Measurements from ENCODE around the gene ACACA.
"Not testable (repeated sequence)": the region's sequence is repeated elsewhere in the genome, so short reads cannot be mapped to it uniquely, and the experiment has no call there.

ACACA gene

DNA sequence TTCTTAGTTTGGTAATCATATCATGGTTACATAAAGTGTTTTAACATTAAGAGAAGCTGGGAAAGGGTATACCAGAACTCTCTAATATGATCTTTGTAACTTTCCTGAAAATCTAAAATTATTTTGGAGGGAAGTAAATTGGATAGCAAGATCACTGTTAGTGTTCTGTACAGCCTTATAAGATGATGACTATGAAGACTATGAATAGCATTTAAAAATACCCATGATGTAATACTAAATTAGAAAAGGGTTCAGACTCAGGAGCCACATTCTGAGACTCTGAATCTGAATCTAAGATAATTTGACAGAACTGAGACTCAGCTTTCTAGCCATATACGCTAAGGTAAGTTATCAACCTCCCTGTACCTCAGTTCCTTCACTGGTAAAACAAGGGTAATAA lies 238.9 kb downstream of the ACACA start:
- no peak for ATAC-seq

DNA sequence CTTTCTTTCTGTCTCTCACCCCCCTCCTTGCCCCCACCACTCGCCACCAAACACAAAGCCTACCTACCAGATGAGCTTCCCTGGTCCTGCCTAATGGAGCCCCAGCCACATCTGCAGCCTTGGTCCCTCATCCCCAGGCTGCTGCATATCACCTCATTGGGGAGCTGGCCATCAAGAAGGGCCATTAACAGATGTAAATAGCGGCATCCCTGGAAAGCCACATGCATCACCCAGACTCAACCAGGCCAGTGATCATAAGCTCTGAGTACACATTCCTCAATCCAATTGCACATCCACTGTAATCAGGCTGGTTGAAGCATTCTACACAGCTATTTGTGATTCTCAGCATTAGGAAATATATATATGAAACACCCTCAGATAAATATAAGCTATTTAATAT lies 242.6 kb downstream of the ACACA start:
- ATAC-seq, result no peak

DNA sequence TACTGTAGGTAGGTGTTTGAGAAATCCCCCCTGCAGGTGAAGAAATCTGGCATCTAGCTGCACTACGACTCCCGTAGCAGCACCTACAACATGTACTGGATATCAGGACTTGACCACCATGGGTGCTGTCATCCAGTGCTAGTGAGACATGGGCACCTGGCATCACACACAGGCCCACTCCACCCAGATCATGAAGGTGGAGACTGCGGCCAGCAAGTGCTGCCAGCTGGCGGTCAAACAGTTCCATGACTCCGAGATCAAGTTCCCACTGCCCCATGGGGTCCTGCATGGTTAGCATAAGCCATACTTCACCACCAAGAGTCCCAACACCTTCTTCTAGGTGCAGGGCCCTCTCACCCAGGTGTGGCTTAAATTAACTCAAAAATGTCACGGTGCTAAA lies 243.8 kb downstream of the ACACA start:
- ATAC-seq, result no peak

DNA sequence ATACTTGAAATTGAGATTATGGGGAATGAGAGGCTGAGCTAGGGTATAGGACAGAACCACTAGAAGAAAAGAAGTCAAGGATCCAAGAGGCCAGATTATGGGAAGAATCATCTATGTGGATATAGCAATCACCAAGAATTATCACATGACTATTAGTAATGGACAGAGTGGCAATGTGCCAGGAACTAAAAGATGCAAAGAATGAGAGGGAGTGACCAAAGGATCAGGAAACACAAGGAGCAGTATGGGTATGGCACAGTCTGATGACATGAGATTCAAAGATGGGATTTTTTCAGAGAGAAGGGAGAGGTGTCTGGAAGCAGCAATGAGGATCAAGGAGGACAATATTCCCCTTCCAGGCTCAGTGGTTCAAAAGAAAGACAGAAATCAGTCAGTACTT lies 245.7 kb downstream of the ACACA start:
- ATAC-seq, result no peak

DNA sequence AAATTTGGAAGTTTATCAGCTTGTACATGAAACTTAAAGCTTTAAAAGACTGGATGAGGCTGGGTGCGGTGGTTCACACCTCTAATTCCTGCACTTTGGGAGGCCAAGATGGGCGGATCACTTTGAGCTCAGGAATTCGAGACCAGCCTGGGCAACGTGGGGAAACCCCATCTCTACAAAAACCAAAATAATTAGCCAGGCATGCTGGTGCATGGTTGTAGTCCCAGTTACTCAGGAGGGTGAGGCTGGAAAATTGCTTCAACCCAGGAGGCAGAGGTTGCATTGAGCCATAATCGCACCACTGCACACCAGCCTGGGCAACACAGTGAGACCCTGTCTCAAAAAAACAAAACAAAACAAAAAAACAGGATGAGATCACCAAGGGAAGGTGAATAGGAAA lies 248.3 kb downstream of the ACACA start:
- ATAC-seq, result no peak

DNA sequence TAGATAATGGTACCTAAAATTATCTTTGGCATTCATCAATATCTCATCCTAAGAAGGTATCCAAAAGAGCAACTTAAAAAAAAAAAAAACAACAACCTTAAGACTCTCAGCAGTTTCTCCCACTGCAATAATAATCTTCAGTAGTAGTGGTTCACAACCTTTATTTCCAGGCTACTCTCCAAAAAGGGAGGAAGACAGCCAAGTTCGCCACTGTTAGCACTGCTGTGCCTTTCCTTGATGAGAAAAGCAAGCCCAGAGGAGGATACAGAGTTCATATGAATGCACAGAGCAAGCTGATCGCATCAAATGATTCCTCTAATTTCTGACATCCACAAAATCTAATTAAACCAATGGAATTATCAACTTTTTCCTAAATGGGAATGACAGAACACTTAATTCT lies 258.5 kb downstream of the ACACA start:
- no peak for ATAC-seq

DNA sequence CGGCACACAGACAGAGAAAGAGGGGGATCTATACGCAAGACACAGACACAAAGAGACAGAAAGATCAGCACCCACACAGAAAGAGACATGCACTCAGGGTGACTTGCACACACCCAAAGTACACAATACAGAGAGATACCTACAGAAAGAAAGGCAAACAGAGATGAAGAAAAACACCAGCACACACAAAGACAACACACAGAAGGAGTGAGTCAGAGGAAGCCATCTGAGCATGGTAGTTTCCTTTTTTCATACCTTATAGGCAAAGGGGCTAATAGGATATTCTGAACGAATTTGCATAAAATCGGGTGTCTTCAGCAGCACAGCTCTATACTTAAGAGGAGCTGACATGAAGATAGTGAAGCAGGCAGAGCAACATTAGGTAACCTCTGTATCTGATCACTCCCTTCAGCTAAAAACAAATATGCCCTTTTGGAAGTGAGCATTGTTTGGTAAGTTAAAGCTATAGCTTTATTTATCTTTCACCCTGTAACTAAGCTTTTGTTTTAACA lies 259.3 kb downstream of the ACACA start:
- peak; percentile 84 for ATAC-seq

DNA sequence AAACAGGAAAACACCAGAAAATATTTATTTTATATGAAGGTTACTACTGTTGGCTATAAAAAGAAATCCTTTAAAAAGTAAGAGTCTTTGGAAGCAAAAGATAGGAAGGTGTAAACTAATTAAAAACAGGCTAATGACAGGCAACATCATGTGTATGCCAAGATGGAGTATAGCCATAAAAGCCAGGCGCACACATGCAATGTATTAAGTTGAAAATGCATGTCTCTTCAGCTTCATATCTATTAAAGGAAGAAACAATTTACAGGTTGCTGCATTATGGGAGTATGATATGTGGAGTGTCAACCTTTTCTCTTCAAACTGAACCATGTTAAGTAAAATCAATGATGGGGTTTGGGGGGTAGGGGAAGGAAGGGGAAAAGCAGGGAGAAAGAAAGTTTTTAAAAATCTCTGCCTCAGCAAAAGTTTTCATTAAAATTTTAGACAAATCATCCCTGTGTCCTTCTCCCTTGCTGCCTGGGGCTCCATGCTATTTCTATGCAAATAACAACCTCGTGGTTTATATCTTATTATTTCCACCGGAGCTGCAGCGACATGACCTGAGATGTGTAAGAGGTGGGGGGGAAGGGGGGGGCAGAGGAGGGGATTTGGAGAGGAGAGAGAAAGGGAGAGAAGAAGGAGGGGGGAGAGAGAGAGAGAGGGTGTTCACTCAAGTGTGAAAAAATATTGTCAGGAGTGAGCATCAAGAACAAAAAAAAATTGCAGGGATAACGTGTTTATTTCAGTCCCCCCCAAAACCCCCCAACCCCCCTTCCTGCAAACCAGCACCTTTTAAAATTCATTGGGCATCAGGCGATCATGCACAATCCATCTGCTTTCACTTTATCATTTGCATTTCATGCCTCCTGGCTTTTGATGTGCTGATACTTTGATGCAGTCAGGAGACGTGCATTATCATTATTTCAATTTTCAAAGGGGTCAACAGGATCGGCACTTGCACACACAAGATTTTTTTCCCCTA lies 260.3 kb downstream of the ACACA start:
- ATAC-seq, result no peak

DNA sequence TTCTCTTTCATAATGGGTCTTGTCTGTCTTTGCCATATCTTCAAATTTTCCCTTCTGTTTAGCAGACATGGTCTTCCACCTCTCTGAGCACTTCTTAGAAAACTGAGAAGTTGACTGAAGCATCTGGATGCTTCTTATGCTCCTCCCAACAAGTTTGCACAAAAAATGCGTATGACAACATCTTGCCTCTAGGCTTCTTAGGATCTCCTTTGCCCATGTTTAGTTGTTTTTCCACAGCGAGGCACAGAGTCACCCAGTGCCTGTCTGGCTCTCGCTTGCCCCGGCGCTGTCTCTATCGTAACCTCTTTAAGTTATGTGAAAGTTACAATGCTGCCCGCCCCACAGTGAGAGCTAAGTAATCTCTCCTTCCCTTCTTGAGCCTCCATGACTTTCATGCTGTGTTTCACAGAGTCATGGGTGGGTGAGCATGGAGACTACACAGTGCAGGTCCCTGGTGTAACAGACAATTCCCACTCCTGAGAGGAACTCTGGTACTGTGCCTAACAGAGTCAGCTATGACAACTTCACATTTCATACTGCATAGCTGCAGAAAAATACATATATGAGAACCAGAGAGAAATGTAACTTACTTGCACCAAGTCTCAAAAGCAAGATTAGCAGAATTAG lies 262.4 kb downstream of the ACACA start:
- no peak for ATAC-seq

DNA sequence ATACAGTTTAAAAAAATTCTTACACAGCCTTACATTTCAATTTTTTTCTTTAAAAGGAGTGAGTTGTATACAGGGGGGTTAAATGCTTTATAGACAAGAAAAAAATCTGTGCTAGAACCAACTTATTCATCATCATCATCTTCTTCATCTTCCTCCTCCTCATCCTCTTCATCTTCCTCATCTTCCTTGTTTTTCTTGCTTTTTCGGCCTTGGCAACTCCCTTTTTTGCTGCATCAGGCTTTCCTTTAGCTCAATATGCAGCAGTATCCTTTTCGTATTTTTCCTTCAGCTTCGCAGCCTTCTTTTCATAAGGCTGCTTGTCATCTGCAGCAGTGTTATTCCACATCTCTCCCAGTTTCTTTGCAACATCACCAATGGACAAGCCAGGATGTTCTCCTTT lies 263.1 kb downstream of the ACACA start:
- ATAC-seq, result not testable (repeated sequence)

DNA sequence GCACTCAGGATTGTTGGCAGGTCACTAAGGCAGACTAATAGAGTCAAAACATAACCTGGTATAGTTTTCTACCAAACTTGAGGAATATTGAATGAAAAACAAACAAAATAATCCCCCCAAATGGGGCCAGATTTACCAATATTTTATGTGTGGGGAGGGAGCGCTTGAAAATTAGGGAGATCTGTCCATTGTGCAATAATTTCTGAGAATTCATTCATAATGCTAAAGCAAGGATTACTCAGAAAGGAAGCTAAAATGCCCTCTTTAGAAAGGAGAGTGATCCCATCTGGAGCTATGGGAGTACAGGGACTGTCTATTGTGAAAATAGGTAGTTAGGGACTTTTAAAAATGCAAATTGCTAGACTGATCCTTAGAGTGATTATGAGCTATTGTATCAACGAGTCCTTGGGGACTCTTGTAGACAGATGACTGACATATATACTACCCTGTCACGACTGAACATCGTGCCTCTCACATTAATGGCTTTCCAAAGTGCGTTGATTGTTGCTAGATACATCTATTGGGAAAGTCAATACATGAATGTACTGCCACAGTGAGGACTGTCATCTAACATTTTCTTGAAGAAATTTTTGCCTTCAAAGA lies 264.2 kb downstream of the ACACA start:
- no peak for ATAC-seq

DNA sequence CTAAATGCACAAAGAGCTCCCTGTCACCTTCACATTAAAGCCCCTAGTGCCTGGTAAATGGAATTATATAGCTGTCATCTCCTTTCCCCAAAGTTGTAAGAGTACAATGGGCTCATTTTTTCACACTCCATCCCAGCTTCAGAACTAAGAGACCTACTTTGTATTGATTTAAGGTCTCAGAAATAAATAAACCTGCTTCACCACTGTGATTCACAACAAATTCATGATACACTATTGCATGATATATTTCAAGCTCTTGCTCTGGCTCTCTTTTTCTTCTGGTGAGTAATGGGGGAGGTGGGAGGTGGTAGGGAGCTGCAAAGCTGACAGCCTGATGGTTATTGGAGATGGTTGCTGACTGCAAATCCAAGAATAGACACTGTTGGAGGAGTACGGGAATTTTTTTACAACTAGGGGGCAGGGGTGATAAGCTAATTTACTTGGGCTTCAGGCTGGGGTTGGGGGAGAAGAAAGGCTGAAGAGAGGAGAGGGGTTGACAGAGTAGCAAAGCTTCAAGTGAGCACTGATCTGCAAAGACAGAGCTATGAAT lies 268.0 kb downstream of the ACACA start:
- no peak for ATAC-seq

DNA sequence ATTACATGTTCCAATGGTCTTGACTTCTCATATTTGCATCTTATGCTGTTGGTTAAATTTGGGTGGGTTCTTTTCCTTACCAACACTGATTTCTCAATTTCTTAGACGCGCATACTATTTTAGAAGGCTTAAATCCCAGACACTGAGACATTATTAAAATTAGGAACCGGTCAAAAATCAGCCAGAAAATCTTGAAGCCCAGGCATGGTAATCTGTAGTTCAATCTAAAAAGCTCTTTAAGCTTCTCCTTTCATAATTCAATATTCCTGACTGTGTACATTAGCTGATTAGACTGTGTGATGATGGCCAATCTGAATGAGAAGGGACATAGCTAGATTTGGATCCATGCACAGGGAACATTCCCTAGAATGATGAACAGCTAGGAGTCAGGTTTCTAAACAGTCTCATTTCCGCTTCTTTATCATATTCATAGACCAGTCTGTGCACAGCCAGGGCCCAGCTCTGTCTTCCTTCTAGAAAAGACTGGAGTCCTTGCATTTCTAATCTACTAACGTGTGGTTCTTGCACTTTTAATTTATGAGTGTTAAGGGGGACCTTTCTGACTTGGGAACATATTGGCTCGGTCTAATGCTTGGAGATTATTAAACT lies 268.6 kb downstream of the ACACA start:
- ATAC-seq, result no peak

DNA sequence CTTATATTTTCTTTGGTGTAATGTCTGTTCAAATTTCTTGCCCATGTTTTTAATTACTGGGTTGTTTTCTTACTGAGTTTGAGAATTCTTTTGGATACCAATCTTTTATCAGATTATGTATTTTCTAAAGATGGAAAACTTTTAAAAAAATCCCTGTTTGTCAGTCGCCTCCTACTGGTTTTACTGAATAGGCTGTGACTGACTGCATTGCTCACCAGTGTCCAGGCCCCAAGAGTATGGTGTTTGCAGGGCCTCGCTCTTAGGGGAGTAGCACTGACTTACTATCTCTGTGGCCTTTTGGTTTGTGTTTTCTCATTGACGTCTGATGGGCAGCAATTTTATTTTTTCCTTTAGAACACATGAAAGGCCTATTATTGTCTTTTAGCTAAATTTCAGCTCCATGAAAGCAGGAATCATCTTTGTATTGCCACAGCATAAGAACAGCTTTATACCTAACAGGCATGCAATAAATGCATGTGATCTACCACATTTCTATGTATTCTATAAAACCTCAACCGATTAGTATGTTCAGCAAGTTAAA lies 269.5 kb downstream of the ACACA start:
- no peak for ATAC-seq

DNA sequence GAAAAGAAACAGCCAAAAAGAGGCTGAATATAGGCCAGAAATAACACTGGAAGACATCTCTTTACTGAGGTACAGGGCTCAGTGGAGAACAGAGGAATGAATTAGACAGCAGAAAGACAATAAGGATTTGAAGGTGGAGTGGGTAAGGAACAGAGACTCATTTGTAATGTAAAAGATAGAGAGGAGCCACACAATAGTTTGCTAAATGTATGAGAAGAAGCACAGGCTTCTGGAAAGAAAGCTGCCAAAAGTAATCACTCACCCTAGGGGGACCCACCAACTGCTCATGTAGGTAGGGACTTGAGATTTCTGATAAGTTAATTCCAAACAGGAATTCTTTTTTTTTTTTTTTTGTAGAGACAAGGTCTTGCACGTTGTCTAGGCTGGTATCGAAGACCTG lies 271.1 kb downstream of the ACACA start:
- ATAC-seq, result no peak

DNA sequence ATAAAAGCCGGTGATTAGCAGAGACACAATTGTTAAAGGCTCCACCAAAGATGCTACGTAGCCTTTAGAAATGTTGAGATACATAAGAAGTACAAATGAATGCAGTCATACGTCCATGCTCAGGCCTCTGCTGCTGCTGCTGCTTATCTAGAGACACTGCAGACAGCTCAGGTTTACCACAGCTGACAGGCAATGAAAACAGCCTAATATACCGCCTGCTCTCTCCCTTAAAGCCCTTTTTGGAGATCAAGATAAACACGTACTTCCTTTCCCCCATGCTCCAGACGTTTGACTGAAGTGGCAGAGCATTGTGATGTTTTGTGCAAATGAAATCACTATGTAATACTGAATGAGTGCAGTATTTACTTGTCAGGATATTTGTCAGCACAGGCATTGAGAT lies 272.6 kb downstream of the ACACA start:
- ATAC-seq, result no peak

DNA sequence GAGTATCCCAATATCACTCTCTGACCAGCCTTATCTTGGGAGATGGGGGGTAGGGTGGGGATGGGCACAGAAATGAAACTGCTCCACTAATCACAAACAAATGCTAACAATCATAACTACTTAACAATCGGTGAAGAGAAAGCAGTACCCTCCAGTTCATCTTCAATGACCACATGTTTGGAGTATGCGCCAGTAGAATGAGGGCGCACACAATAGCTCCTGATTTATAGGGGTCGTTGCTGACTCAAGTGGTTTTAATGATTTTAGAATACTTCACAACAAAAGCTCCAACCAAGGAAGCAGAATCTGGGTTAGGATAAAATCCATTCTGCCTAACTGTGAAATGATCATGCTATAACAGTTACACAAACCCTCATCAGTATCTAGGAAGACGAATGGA lies 273.5 kb downstream of the ACACA start:
- ATAC-seq, result no peak

DNA sequence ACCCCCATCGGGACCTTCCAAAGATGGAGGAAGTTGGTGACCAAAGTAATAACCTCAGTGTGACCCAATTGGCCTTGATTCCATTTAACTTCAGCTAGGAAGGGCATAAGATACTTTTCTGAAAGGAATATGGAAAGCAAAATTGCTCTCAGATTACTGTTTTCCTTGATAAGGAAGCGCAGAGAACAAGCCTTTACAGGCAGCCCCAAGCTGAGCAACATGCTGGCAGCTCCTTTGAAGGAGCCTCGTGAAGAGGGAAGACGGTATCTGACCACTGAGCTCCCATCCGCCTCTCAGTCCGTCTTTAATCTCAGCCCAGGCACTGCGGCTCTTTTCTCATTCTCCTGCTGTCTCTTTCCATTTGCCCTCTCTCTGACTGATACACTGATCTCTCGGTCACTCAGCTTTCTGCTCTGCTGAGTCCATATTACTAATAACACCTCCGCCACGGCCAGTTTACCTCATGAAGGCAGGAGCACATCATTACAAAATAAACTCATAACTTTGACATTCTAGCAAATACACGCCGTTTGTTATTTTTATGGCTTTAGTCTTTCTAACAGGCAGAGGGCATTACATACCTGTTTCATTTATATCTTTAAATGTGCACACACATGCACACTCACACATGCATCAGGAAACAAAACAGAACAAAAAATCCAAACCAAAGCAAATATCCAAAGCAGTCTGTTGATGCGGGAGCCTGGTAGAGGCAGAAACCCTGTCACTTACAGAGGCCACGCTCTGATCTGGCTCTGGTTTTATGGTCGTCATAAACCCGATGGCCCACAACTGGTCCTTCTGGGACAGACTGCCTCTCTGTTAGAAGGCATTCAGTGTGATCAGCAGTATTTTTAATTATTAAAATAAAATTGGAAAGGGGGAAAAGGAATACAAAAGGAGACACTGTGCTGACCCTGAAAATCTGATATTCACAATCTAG lies 274.7 kb downstream of the ACACA start:
- no peak for ATAC-seq

DNA sequence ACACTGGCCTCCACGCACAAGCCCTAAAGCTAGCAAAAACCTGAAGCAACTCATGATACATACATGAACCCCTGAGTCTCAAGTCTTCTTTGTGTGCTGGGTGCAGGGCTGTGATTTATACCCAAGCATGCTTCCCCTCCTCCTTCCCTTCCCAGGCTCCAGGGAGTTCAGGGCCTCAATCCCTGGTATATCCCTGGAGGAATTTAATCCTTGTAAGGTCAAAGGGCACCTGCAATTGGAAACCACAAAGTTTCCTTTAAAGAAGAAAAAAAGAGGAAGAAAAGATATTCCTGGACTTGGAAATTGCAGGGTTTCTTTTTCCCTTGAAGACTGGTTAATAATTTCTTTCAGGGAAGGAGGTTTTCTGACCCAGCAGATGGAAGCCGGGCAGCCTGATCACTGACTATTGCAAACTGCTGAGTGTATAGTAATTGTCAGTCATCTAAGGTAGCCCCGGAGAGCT lies 275.6 kb downstream of the ACACA start:
- ATAC-seq, result no peak

DNA sequence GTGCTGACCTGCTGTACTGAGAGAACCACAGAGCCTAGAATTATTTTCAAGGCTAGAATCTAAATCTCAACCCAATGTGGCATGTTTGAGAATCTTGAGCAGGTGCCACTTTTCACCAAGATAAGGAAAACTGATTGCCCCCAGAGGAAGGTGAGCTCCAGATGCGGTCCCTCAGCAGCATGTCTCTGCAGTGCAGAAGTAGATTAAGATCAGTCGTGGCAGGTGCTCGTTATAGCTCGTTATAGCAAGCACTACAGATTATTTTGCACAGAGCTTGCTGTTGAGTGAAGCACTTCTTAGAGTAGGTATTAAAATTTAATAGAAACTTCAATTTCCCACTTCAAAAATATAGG lies 281.8 kb downstream of the ACACA start:
- ATAC-seq, result no peak

Data from activated CD4-positive, CD25-positive, alpha-beta regulatory T cell treated with anti-CD3 and anti-CD28 coated beads, Interleukin-2, amount 50 U/mL, for 24 hours (primary cell).